HCT116 (cell line): ENCODE results near the gene CEACAM19. TPM values are rescaled to one million over a fixed set of nuclear protein-coding genes. Genes with fewer than 3 reads are reported as not detected.

Experiments
- ATAC-seq: fragments of 200-7000 bp; cut with Tn5 transposase; 2 replicates; pipeline ENCODE4 v1.9.1; 2020; ENCODE audit warnings: mild to moderate bottlenecking, moderate library complexity
- BruUV-seq: library from RNA; stranded (reverse); fragments of 400-500 nt; replicated peaks from 2 replicates; lab custom pipeline; 2021; lab: Mats Ljungman, UMichigan
- CTCF ChIA-PET: fragments of 300-600 bp; sonication (Branson Sonifier 250); formaldehyde crosslinking; loops from one replicate; lab custom pipeline; 2021; ENCODE audit warnings: antibody characterized with exemption; lab: Charles Lee
- POLR2A ChIA-PET: fragments of 300-600, 350-600 bp; sonication (Branson Sonifier 250); formaldehyde crosslinking; loops from one replicate; lab custom pipeline; 2021; ENCODE audit warnings: antibody characterized with exemption; lab: Charles Lee
- RAD21 ChIA-PET, 2 experiments: fragments of 300-600 bp; sonication (Branson Sonifier 250); formaldehyde crosslinking; loops; one replicate each; lab custom pipeline; 2023; ENCODE audit warnings: low total read pairs in 2 of 2; ENCODE audit not compliant: uncharacterized antibody in 2 of 2, unreplicated experiment in 2 of 2, low non-redundant PET in 1 of 2; lab: Charles Lee
- DNase-seq: peaks from one replicate; pipeline ENCODE4 v3.0.0-alpha.2; 2010; ENCODE audit warnings: low read depth, low spot score
- H2AFZ ChIP-seq: fragments of 200-600 bp; shearing (Covaris generic), sonication (generic); 2 replicates; pipeline ENCODE4 v1.6.1; 2017; ENCODE audit warnings: low read depth, mixed run types, mixed read lengths, antibody characterized with exemption, low read length; ENCODE audit not compliant: poor library complexity, severe bottlenecking
- H3K27ac ChIP-seq: 2 replicates; pipeline ENCODE4 v1.5.1; 2012; ENCODE audit warnings: low read depth, low read length
- H3K27me3 ChIP-seq: fragments of 200-600 bp; sonication (generic); 2 replicates; pipeline ENCODE4 v1.6.1; 2016; ENCODE audit warnings: mixed run types, low read length, mixed read lengths; ENCODE audit not compliant: insufficient read depth
- H3K36me3 ChIP-seq, 2 experiments: fragments of 200-500 bp in 1 of 2; fragments of 200-600 bp in 1 of 2; sonication (Bioruptor generic) in 1 of 2; sonication (generic) in 1 of 2; 2 replicates each; pipeline versions ENCODE4 v1.5.1 to v1.6.1; 2014 to 2016; ENCODE audit warnings: low read length in 2 of 2, inconsistent platforms in 1 of 2, mixed read lengths in 1 of 2, mixed run types in 1 of 2; ENCODE audit not compliant: insufficient read depth in 2 of 2, control insufficient read depth in 1 of 2
- H3K4me1 ChIP-seq, 2 experiments: fragments of 200-600 bp in 1 of 2; sonication (generic) in 1 of 2; 2 replicates each; pipeline versions ENCODE4 v1.5.1 to v1.6.1; 2012 to 2017; ENCODE audit warnings: low read length in 2 of 2, inconsistent platforms in 1 of 2, mild to moderate bottlenecking in 1 of 2, mixed read lengths in 1 of 2, mixed run types in 1 of 2, moderate library complexity in 1 of 2; ENCODE audit not compliant: insufficient read depth in 2 of 2, control insufficient read depth in 1 of 2
- H3K4me2 ChIP-seq: fragments of 200-600 bp; sonication (generic); 2 replicates; pipeline ENCODE4 v1.6.1; 2017; ENCODE audit warnings: mixed run types, low read length, mixed read lengths
- H3K4me3 ChIP-seq, 2 experiments: fragments of 200-600 bp in 1 of 2; sonication (generic) in 1 of 2; replicated peaks in 1 of 2; 2 replicates each; pipeline ENCODE4 v1.5.1; 2011 to 2016; ENCODE audit warnings: low read length in 2 of 2, control low read depth in 1 of 2, low read depth in 1 of 2, mild to moderate bottlenecking in 1 of 2, mixed read lengths in 1 of 2, mixed run types in 1 of 2
- H3K79me2 ChIP-seq: fragments of 200-600 bp; sonication (generic); 2 replicates; pipeline ENCODE4 v1.6.1; 2017; ENCODE audit warnings: mild to moderate bottlenecking, mixed run types, low read length, moderate library complexity, mixed read lengths; ENCODE audit not compliant: insufficient read depth
- H3K9ac ChIP-seq: fragments of 200-600 bp; sonication (generic); 2 replicates; pipeline ENCODE4 v1.6.1; 2016; ENCODE audit warnings: low read length, mixed read lengths
- H3K9me2 ChIP-seq: fragments of 200-600 bp; sonication (generic), shearing (Covaris generic); 2 replicates; pipeline ENCODE4 v1.6.1; 2017; ENCODE audit warnings: mixed run types, mild to moderate bottlenecking, moderate library complexity; ENCODE audit not compliant: insufficient read depth
- H3K9me3 ChIP-seq, 2 experiments: fragments of 200-500 bp in 1 of 2; fragments of 200-600 bp in 1 of 2; sonication (Bioruptor generic) in 1 of 2; sonication (generic) in 1 of 2; 2 replicates each; pipeline ENCODE4 v1.6.1; 2014 to 2017; ENCODE audit warnings: low read length in 2 of 2, mixed read lengths in 2 of 2, inconsistent platforms in 1 of 2, low read depth in 1 of 2, mild to moderate bottlenecking in 1 of 2, mixed run types in 1 of 2, moderate library complexity in 1 of 2; ENCODE audit not compliant: control insufficient read depth in 1 of 2, insufficient read depth in 1 of 2
- H4K20me1 ChIP-seq: fragments of 200-600 bp; sonication (generic), shearing (Covaris generic); 2 replicates; pipeline ENCODE4 v1.6.1; 2017; ENCODE audit warnings: mixed run types, mild to moderate bottlenecking, moderate library complexity; ENCODE audit not compliant: insufficient read depth
- ATF3 ChIP-seq: IDR thresholded peaks from 2 replicates; pipeline ENCODE4 v1.6.1; 2012
- CBX3 ChIP-seq: IDR thresholded peaks from 2 replicates; pipeline ENCODE4 v1.6.1; 2012; ENCODE audit warnings: low read depth
- EGR1 ChIP-seq: IDR thresholded peaks from 2 replicates; pipeline ENCODE4 v1.6.1; 2012; ENCODE audit warnings: low read depth
- EZH2phosphoT487 ChIP-seq: fragments of 200-600 bp; IDR thresholded peaks from 2 replicates; pipeline ENCODE4 v1.6.1; 2018; ENCODE audit warnings: antibody characterized with exemption, borderline replicate concordance
- JUND ChIP-seq: IDR thresholded peaks from 2 replicates; pipeline ENCODE4 v1.6.1; 2012
- MAX ChIP-seq: IDR thresholded peaks from 2 replicates; pipeline ENCODE4 v1.6.1; 2012
- POLR2A ChIP-seq: IDR thresholded peaks from 2 replicates; pipeline ENCODE4 v1.7.0; 2011; ENCODE audit warnings: borderline replicate concordance; ENCODE audit not compliant: insufficient read depth, insufficient read length; ENCODE audit errors: extremely low read depth
- RAD21 ChIP-seq: IDR thresholded peaks from 2 replicates; pipeline ENCODE4 v1.6.1; 2012; ENCODE audit warnings: low read depth, mild to moderate bottlenecking
- SIN3A ChIP-seq: IDR thresholded peaks from 2 replicates; pipeline ENCODE4 v1.6.1; 2012; ENCODE audit warnings: low read depth
- SP1 ChIP-seq: IDR thresholded peaks from 2 replicates; pipeline ENCODE4 v1.6.1; 2012; ENCODE audit warnings: low read depth
- SRF ChIP-seq: IDR thresholded peaks from 2 replicates; pipeline ENCODE4 v1.6.1; 2012; ENCODE audit warnings: low read depth
- YY1 ChIP-seq: IDR thresholded peaks from 2 replicates; pipeline ENCODE4 v1.6.1; 2011; ENCODE audit warnings: low read length, low read depth, moderate library complexity, mild to moderate bottlenecking; ENCODE audit not compliant: insufficient replicate concordance; ENCODE audit errors: extremely low read depth
- ZBTB33 ChIP-seq: IDR thresholded peaks from 2 replicates; pipeline ENCODE4 v1.6.1; 2011; ENCODE audit warnings: mild to moderate bottlenecking, low read length, moderate library complexity; ENCODE audit not compliant: insufficient replicate concordance; ENCODE audit errors: extremely low read depth
- ZFX ChIP-seq: fragments of 450-650 bp; IDR thresholded peaks from 2 replicates; pipeline ENCODE4 v1.6.1; 2017
- intact Hi-C: fragments of 100-400 bp; cut with micrococcal nuclease; formaldehyde crosslinking; loops from 2 replicates; pipeline ENCODE4 v1.10.0; 2022
- total RNA-seq: library from RNA; stranded (reverse); gene quantifications from one replicate; pipeline ENCODE4 v1.2.1, GENCODE V29; 2021; ENCODE audit not compliant: unreplicated experiment

Gene CEACAM19
- total RNA-seq, 1 experiment from 2014 or later: 4.0 TPM

- ChIA-PET RAD21 (no interaction called here), CTCF (interaction anchor here (1.4 kb wide), 1 partner anchor 16 kb away, joined by 5 read pairs; no protein-coding TSS in a partner anchor)
- no TSS peak for BruUV-seq
These were observed 34.3 kb downstream of the CEACAM19 start for GRCh38 chr19:44705502-44706010.

GRCh38 chr19:44706506-44707236 lies 35.4 kb downstream of the CEACAM19 start:
- POLR2A ChIA-PET: no interaction called here
- intact Hi-C loops: no loop called here
- H3K9me3 ChIP-seq: no peaks in the 10 kb centered on the region
- CTCF ChIA-PET: no interaction called here
- no peaks in the 10 kb centered on the region for H3K27me3 ChIP-seq
- no peak overlapping the region for H2AFZ ChIP-seq
- no peak for DNase-seq
- no peak overlapping the region for H3K4me3 ChIP-seq
- H3K4me1 ChIP-seq: no peaks in the 10 kb centered on the region
- H3K9me2 ChIP-seq: no peaks in the 10 kb centered on the region
- TF ChIP-seq ZFX (no peak), SRF (no peak), POLR2A (no peak), RAD21 (no peak), CBX3 (no peak), YY1 (no peak), SIN3A (no peak), EGR1 (no peak), JUND (no peak), ZBTB33 (no peak), MAX (no peak), EZH2phosphoT487 (no peak)
- H3K4me2 ChIP-seq: no peak overlapping the region
- BruUV-seq: no TSS peak
- no peak for ATAC-seq
- no peaks in the 10 kb centered on the region for H3K36me3 ChIP-seq
- no peaks in the 10 kb centered on the region for H3K79me2 ChIP-seq
- no peak overlapping the region for H3K9ac ChIP-seq
- no peaks in the 10 kb centered on the region for H4K20me1 ChIP-seq
- no peak overlapping the region for H3K27ac ChIP-seq
- RAD21 ChIA-PET: no interaction called here

More at GRCh38 chr19:44705502-44706010, 34.3 kb downstream of the CEACAM19 start:
- intact Hi-C loops: no loop called here
- no peak overlapping the region for H3K4me3 ChIP-seq
- TF ChIP-seq ATF3 (no peak), SP1 (no peak), MAX (no peak)
- TF ChIP-seq, all 23 proteins: peak for 0
- no peak for DNase-seq
- POLR2A ChIA-PET: no interaction called here
- ATAC-seq: no peak
- H3K9ac ChIP-seq: no peak overlapping the region
- no peaks in the 10 kb centered on the region for H3K36me3 ChIP-seq
- no peak overlapping the region for H2AFZ ChIP-seq
- no peak overlapping the region for H3K4me2 ChIP-seq
- H3K4me1 ChIP-seq: no peaks in the 10 kb centered on the region
- H3K9me2 ChIP-seq: no peaks in the 10 kb centered on the region
- H3K9me3 ChIP-seq: no peaks in the 10 kb centered on the region
- H3K27me3 ChIP-seq: no peaks in the 10 kb centered on the region
- H3K79me2 ChIP-seq: no peaks in the 10 kb centered on the region
- no peaks in the 10 kb centered on the region for H4K20me1 ChIP-seq
- H3K27ac ChIP-seq: no peak overlapping the region
